WTC11 (cell line): Measurements from ENCODE around the gene RIPOR3.

Experiments used
- CTCF ChIP-seq: fragments of 200-600 bp; IDR thresholded peaks from 2 replicates; pipeline ENCODE4 v1.8.0; 2022; ENCODE audit warnings: antibody characterized with exemption
- GABPB1 ChIP-seq: sonication (generic); formaldehyde crosslinking; IDR thresholded peaks from 2 replicates; pipeline ENCODE4 v1.8.1; 2023; ENCODE audit warnings: mild to moderate bottlenecking, missing genetic modification reagents
- MXD4 ChIP-seq: fragments of 250-450 bp; sonication (Bioruptor Pico); IDR thresholded peaks from 2 replicates; pipeline ENCODE4 v1.8.0; 2021; ENCODE audit warnings: mild to moderate bottlenecking, moderate library complexity, borderline replicate concordance
- RELA ChIP-seq: sonication (generic); formaldehyde crosslinking; IDR thresholded peaks from 2 replicates; pipeline ENCODE4 v1.8.1; 2022; ENCODE audit warnings: missing genetic modification reagents, mild to moderate bottlenecking, borderline replicate concordance
- SMAD4 ChIP-seq: sonication (generic); formaldehyde crosslinking; IDR thresholded peaks from 2 replicates; pipeline ENCODE4 v1.8.0; 2022; ENCODE audit warnings: mild to moderate bottlenecking, missing genetic modification reagents
- SP1 ChIP-seq: sonication (generic); formaldehyde crosslinking; conservative IDR thresholded peaks from 2 replicates; pipeline ENCODE4 v1.8.1; 2022; ENCODE audit warnings: missing genetic modification reagents
- TF ChIP-seq, protein P1 (sequence below): sonication (generic); formaldehyde crosslinking; conservative IDR thresholded peaks from 2 replicates; pipeline ENCODE4 v1.8.1; 2022; ENCODE audit warnings: mild to moderate bottlenecking, missing genetic modification reagents
- TF ChIP-seq, protein P2 (sequence below): sonication (generic); formaldehyde crosslinking; IDR thresholded peaks from 2 replicates; pipeline ENCODE4 v1.8.1; 2022; ENCODE audit warnings: low read depth, mild to moderate bottlenecking, moderate library complexity, missing genetic modification reagents, borderline replicate concordance

DNA sequence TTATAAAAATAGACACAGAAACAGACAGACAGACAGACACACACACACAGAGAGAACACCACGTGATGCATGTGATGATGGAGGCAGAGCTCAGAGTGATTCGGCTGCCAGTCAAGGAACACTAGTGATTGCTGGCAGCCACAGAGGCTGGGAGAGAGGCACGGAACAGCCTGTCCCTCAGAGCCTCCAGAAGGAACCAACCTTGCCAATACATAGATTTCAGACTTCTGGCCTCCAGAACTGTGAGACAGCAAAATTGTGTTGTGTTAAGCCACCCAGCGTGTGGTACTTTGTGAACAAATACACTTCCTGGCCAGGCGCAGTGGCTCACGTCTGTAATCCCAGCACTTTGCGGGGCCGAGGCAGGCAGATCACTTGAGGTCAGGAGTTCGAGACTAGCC, 30.5 kb upstream of the RIPOR3 start:
- TF ChIP-seq, protein P1, sequence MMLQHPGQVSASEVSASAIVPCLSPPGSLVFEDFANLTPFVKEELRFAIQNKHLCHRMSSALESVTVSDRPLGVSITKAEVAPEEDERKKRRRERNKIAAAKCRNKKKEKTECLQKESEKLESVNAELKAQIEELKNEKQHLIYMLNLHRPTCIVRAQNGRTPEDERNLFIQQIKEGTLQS (CRISPR knock-in tag) = no peak
- TF ChIP-seq CTCF (no peak), SMAD4 (CRISPR knock-in tag) (no peak), GABPB1 (CRISPR knock-in tag) (no peak), RELA (CRISPR knock-in tag) (no peak), MXD4 (no peak), SP1 (CRISPR knock-in tag) (no peak)
- TF ChIP-seq, protein P2, sequence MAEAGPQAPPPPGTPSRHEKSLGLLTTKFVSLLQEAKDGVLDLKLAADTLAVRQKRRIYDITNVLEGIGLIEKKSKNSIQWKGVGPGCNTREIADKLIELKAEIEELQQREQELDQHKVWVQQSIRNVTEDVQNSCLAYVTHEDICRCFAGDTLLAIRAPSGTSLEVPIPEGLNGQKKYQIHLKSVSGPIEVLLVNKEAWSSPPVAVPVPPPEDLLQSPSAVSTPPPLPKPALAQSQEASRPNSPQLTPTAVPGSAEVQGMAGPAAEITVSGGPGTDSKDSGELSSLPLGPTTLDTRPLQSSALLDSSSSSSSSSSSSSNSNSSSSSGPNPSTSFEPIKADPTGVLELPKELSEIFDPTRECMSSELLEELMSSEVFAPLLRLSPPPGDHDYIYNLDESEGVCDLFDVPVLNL (CRISPR knock-in tag) = no peak
